GM18498 (cell line): ENCODE data around the gene SSBP3.

Experiments used
- ATAC-seq: cut with Tn5 transposase; IDR thresholded peaks from one replicate; pipeline ENCODE4 v1.9.1; 2021; ENCODE audit warnings: mild to moderate bottlenecking, moderate library complexity; ENCODE audit not compliant: unreplicated experiment

SSBP3 gene

GRCh38 chr1:54410359-54410758 lies 4.2 kb upstream of the SSBP3 start:
- no peak for ATAC-seq

- peak; percentile 34 for ATAC-seq
Measured at GRCh38 chr1:54409156-54410142, 3.3 kb upstream of the SSBP3 start.

GRCh38 chr1:54408147-54409066 lies 2.2 kb upstream of the SSBP3 start:
- no peak for ATAC-seq

- ATAC-seq, result peak; percentile 37
Measured at GRCh38 chr1:54407404-54408146, 1.4 kb upstream of the SSBP3 start.

DNA sequence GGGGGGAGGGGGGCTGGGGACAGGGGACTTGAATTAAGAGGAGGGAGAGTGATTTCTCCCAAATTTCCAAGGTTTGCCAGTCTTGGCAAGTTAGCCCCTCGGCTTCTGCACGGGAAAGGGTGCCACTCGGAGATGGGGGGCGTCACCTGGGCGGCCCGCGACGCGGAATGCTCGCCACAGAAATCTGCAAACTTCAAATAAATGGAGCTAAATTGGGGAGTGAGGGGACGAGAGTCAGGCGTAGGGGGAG lies 885 bp upstream of the SSBP3 start:
- no peak for ATAC-seq

GRCh38 chr1:54405898-54406293 lies 298 bp downstream of the SSBP3 start:
- no peak for ATAC-seq

DNA sequence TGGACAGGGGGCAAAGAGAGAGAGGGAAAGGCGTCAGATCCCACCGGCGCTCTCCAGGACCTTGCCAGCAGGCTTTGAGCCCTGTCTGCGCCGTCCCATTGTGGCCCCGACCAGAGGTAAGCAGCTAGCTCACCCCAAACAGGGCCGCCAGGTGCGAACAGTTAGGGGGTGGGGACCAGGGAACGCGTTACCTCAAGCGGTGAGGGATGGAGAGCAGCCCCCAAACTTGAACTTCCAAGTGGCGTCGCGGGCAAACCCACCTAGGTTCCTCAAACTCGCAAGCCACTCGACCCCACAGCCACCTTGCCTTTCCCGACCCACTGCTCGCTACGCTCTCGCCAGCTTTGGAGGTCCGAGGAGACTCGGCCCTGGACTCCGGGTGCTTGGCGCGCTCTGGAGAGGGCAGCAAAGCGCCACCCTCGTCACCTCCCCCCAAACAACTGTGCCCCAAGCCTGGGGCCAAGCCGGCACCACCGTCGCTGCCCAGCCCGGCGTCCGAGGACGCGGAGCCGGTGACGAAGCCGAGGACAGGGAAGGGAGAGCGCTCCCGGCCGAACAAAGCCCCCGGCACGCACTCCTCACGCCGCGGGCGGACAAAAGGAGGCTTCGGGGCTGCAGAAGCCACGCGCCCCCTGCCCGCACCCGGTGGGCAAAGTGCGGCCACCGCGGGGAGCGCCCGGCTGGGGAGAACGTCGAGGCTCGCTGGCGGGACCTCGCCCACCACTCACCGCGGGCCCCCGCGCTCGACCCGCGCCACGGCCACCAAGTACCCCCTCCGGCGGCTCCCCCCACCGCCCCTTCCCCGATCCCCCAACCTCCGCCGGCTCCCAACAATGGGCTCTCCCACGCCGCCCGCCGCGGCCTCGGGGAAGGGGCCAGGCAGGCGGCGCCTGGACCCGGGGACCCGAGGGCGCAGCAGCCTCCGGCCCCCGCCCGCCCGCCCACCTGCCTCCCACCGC lies 976 bp downstream of the SSBP3 start:
- ATAC-seq, result no peak

- ATAC-seq, result no peak
Measured at GRCh38 chr1:54404263-54404662, 1.9 kb downstream of the SSBP3 start.

GRCh38 chr1:54403808-54404261 lies 2.4 kb downstream of the SSBP3 start:
- no peak for ATAC-seq

DNA sequence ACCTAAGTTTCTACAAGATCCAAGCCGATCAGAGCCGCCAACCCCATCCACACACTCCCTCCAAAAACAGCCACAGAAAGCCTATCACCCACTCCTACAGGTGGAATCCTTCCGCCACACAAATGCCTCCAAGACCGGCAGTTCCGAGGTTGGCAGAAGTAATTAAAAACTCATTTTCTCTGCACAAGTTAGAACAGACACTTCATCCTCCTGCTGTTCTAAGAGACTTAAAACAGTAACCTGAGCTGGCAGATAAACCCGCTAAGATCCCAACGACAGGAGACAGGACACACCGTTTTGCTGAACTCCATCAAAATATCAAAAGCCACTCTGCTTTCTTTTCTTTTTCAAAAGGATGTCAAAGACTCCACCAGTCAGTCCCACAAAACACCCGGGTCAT lies 2.8 kb downstream of the SSBP3 start:
- no peak for ATAC-seq

DNA sequence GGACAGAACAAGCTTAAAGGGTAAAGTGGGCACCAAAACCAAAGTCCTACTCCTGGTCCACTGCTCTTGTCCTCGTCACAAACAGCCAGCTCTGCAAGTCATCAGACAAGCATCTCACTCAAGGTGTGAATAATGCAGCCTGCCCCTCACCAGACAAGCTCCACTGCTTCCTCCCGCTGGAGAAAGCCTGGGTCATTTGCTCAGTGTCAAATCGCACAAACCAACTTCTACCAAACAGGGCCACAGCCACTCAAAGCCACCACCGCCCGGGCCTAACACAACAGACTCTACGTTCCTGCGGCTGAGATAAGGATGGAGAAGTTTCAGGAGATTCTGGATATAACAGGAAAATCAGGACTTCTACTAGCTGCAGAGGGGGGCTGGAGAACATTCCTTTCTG lies 3.3 kb downstream of the SSBP3 start:
- no peak for ATAC-seq

- ATAC-seq, result no peak
Measured at GRCh38 chr1:54401799-54402198, 4.4 kb downstream of the SSBP3 start.

GRCh38 chr1:54400329-54400728 lies 5.9 kb downstream of the SSBP3 start:
- no peak for ATAC-seq

- no peak for ATAC-seq
Measured at GRCh38 chr1:54399765-54400164, 6.4 kb downstream of the SSBP3 start.

DNA sequence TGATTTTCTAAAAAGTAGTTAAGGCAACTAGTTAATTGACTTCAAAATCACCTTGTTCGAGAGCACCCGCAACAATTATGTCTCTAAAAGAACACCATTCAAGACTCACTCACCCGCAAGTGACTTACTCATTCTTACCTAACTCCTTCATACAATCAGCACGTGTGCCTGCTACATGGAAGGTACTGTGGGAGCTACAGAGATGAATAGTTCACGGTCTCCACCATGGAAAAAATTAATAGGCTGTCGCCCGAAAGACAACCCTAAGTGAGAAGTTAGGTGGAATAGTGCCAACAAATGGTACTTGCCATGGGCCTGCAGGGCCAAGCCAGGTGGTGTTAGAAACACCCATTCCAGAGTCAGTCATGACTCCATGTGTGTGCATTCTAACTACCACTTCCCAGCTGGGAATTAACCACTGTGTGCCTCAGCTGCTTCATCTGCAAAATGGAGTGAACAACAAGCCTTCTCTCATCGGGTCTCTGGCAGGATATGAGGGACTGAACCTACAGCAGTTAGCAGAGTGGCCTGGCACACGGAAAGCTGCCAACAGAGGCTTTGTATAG lies 7.1 kb downstream of the SSBP3 start:
- no peak for ATAC-seq

- ATAC-seq, result no peak
Measured at GRCh38 chr1:54397980-54398379, 8.2 kb downstream of the SSBP3 start.

DNA sequence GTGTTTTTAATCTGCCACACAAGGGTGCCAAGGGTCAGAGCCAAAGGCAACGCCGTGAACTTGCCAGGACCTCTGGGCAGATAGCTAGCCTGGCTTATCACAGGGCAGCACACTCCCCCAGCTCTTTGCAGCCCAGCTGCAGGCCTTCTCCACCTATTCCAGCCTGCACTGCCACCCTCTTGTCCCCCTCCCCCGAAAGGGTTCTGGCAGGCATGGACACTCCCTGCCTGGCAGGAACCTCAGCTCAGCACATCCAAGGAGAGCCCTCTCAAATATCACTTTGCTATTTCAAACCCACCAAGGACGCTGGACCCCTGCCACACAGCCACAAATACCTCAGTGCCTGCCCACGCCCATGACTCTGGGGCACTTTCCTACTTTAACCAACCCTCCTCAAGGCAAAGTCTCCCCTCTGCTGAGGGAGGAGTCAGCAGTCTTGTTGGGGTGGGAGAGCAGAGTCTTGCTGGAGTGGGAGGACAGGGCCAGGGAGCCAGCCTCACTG lies 9.1 kb downstream of the SSBP3 start:
- ATAC-seq, result no peak

- no peak for ATAC-seq
Measured at GRCh38 chr1:54396261-54396933, 9.8 kb downstream of the SSBP3 start.
